Activated T-cell treated with anti-CD3 and anti-CD28 coated beads, Interleukin-2, amount 50 U/mL, for 48 hours (primary cell): ENCODE results near the gene KCND1.
"Not testable (repeated sequence)": the region's sequence is repeated elsewhere in the genome, so short reads cannot be mapped to it uniquely, and the experiment has no call there.

ENCODE experiments used
- DNase-seq, 2 experiments: peaks; one replicate each; pipeline ENCODE4 v3.0.0-alpha.2; 2020

KCND1 gene

DNA sequence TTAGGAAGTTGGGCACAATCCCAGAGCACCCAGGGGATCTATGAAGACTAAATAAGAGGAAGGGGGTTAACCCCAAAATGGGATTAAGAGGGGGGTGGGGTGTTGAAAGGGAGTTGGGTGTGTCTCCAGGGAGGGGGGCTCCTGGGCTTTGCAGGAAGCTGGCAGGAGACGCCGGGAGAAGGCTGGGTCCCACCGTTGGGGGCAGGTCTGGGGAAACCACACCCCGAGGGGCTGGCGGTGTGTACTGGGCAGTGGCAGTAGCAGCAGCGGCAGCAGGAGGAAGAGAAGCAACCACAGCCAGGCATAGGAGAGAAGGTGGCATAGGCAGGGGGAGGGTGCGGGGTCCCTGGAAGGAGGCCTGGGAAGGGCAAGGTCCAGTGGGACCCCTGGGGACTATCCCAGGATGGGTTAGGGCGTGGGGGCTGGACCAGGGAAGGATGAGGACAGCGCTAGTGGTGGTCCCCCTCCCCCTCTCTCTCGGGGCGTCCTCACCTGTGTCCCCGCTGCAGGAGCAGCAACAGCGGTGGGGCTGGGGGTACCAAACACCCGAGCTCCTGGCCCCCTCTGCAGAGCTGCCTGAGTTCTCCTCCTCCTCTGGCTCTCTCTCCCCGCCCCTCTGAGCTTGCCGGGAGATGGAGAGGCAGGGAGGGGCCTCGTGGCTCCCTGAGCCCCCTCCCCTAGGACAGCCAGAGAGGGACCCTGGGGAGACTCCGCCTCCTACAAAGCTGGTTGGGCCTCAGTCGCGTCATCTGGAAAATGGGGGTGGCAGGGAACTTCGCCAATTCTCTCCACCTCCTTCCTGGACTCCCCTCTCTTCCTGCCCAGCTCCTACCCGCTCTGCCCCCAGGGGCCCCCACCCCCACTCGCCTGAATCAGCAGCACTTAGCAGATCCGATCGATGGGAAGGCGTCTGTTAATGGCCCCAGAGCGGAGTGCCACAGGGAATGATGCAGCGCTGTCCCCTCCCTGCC is at the start of gene KCND1:
Gene KCND1 (minus strand): TSS at position 596 of the 971 bp plus-strand sequence. CDS start 1,573 bp downstream, outside the sequence.
- DNase-seq = peak in 1 of 2 experiments; percentile 28

- no peak for DNase-seq
Measured at GRCh38 chrX:49019599-49020249, 48.1 kb upstream of the KCND1 start.

GRCh38 chrX:49019050-49019449 is 47.4 kb upstream of the KCND1 start:
- DNase-seq = no peak

- DNase-seq = no peak
Measured at GRCh38 chrX:49003696-49004095, 32.1 kb upstream of the KCND1 start.

DNA sequence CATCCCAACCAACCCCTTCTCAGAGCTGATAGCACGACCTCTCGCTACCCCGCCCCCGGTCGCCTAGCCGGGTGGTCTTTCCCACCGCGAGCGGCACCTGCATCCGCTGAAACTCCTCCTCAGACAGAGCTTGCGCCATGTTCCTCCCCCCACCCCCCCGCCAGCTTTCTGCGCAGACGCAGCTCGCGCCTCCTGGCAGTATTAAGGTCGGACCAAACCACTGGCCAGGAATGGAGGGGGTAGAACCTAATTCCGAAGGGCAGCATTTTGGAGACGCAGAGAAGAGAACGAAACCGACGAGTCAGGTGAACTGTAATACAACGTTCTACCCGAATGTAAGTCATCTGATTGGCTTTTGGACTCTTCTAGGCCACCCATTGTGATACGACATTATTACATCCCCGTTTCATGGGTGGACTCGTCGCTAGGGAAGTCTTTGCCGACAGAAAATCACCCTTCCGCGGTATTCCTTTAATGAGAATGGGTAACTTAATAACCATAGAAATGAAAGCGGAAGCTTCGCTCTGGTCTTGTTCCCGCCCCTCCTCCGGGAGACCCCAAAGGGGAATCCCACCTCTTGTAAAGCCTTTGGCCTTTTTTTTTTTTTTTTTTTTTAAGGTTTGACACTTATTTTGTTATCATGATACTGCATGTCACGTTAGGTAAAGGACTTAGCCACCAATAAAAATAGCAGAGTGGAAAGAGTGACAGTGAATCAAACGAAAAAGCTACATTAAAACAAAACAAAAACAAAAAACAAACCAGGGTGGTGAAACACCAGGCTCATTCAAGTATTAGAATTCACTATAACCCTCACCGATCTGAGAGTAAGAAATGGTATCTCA is 30.7 kb upstream of the KCND1 start, which contains the start of gene GRIPAP1:
Gene GRIPAP1 (minus strand): TSS at position 174 of the 845 bp plus-strand sequence. CDS start 35 bp downstream, at position 139.
- peak; percentile 77 to 79 for DNase-seq

GRCh38 chrX:49001521-49002090 is 30.0 kb upstream of the KCND1 start:
- no peak for DNase-seq

DNA sequence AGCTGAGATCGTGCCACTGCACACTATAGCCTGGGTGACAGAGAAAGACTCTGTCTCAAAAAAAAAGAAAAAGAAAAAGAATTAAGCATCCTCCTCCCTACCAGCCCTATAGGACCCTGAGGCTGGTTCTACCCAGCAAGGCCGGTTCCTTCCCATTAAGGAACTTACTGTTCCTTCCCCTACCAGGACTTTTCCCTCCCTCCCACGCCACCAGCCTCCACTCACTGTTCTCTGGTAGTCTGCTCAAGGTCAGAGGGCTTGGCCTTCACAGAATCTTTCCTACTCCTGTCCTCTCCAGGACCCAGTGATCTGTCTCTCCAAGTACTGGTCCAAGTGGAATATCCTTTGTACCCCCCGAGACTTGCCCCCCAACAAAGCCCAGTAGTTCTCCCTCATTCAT is 29.0 kb upstream of the KCND1 start:
- DNase-seq = no peak

DNA sequence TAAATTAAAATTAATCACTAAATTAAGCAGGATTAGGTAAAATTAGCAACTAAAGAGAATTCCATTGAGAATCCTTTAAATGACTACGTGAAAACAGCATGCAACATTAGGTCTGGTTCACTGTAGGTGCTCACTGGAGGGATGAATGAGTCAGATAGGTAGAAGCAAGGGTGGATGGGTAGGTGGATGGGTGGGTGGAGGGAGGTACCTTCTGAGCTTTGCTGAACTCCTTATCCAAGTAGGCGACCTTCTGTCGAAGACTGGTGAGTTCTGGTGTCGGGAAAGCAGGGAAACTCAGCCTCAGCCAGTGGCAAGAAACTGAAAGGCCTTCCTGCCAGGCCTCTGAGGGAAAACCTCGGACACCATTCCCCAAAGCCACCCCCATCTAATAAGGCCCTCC is 27.4 kb upstream of the KCND1 start:
- no peak for DNase-seq

DNA sequence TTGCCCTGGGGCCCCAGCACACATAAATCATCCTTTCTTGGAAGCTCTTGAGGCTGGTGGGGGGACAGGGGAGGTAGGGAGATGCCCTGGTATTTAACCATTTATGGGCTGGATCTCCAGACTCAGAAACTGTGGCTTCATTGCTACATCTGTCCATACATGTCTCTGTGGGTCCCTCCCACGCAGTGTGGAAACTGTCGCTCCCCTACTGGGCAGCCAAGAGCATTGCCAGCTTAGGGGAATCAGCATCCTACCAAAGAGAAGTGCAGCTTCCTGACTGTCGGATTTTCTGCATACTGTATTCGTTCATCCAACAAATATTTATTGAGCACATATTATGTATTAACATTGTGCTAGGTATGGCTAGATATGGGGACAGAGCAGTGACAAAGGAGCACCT is 26.7 kb upstream of the KCND1 start:
- DNase-seq = no peak

- DNase-seq = no peak
Measured at GRCh38 chrX:48997865-48998264, 26.2 kb upstream of the KCND1 start.

DNA sequence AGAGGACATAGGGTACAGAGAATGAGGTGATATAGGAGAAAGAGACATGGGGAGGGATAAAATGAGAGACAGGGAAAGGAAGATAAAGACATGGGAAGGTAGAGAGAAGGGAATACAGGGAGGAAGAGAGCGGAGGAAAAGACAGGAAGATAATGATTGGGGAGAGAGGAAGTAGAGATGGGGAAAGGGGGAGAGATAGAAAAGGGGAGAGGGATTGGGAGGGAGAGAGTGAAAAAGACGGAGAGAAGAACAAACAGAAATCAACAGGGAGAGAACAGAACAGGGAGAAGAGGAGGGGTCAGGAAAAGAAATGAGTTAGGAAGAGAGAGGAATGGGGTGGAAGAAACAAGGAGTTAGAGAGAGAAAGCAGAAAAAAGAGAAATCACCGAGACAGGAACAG is 25.8 kb upstream of the KCND1 start:
- DNase-seq = no peak

GRCh38 chrX:48996969-48997368 is 25.3 kb upstream of the KCND1 start:
- DNase-seq = no peak

GRCh38 chrX:48992341-48992740 is 20.7 kb upstream of the KCND1 start:
- no peak for DNase-seq

DNA sequence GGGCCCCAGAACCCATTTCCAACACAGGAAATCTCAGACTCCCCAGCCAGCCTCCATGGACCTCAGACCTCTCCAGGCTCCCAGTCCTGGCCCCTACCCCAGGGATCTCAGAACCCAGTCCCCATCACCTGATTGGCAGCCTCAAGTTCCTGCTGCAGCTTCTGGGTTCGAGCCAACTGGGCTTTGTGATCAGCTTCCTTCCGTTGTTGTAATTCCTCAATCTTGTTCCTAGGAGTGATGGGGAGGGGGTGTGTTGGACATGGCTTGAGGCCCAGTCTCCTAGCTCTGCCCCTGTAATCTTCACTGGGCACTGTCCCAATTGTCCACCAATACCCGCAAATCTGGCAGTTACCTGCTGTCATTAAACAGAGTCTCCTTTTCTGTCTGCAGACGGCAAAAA is 17.8 kb upstream of the KCND1 start:
- no peak for DNase-seq

- no peak for DNase-seq
Measured at GRCh38 chrX:48983896-48984295, 12.3 kb upstream of the KCND1 start.

DNA sequence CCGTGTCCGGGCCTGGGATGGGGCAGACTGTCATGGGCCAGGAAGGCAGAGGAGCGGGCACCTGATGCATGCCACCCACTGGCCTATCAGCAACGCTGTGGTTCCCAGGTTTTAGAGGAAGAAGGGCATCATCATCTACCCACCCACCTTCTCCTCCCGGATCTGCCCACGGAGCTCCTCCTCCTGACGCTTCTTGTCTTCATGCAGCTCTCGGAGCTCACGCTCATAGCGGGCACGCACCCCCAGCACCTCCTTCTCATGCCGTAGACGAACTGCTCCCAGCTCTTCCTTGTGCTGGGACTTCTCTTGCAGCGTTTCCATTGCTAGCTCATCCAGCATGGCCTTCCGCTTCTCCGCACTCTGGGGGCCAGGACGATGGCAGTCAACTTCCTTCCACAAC is 11.4 kb upstream of the KCND1 start:
- no peak for DNase-seq

GRCh38 chrX:48981178-48981577 is 9.5 kb upstream of the KCND1 start:
- DNase-seq = no peak

GRCh38 chrX:48980341-48980740 is 8.7 kb upstream of the KCND1 start:
- not testable (repeated sequence) for DNase-seq

- no peak for DNase-seq
Measured at GRCh38 chrX:48978226-48978625, 6.6 kb upstream of the KCND1 start.

GRCh38 chrX:48976086-48976485 is 4.4 kb upstream of the KCND1 start:
- DNase-seq = no peak

- DNase-seq = no peak
Measured at GRCh38 chrX:48975541-48975940, 3.9 kb upstream of the KCND1 start.

- DNase-seq = no peak
Measured at GRCh38 chrX:48975041-48975440, 3.4 kb upstream of the KCND1 start.

GRCh38 chrX:48974574-48974973 is 2.9 kb upstream of the KCND1 start:
- DNase-seq = no peak
